Ovary (tissue), 9 donors: ENCODE measurements around the gene CNTNAP5. TPM values are rescaled to one million over a fixed set of nuclear protein-coding genes. Genes with fewer than 3 reads are reported as not detected.

Experiments
- DNase-seq, 5 donors: peaks; one replicate each; pipeline ENCODE4 v3.0.0-alpha.2; 2019 to 2020
- H3K27ac ChIP-seq, 2 donors: fragments of 200-600 bp; one replicate each; pipeline versions ENCODE4 v1.5.1 to v1.8.0; 2019 to 2022
- H3K27me3 ChIP-seq: fragments of 200-600 bp; one replicate; pipeline ENCODE4 v1.8.0; 2022
- H3K36me3 ChIP-seq: fragments of 200-600 bp; sonication (generic); one replicate; pipeline ENCODE4 v1.5.1; 2019
- H3K4me1 ChIP-seq: one replicate; pipeline ENCODE4 v1.8.1; 2013; ENCODE audit warnings: mild to moderate bottlenecking, moderate library complexity; ENCODE audit not compliant: insufficient read depth
- H3K4me3 ChIP-seq: fragments of 200-600 bp; sonication (generic); one replicate; pipeline ENCODE4 v1.5.1; 2017
- H3K9me3 ChIP-seq, 2 donors: fragments of 200-600 bp in 1 of 2; sonication (generic) in 1 of 2; one replicate each; pipeline versions ENCODE4 v1.5.1 to v1.8.1; 2013 to 2019; ENCODE audit warnings: mild to moderate bottlenecking in 1 of 2, moderate library complexity in 1 of 2
- CTCF ChIP-seq, 3 donors: fragments of 450-650 bp in 2 of 3; fragments of 200-600 bp in 1 of 3; IDR thresholded peaks; one replicate each; pipeline versions ENCODE4 v1.5.1 to v1.8.0; 2016 to 2022; ENCODE audit warnings: antibody characterized with exemption in 3 of 3, mild to moderate bottlenecking in 1 of 3
- EP300 ChIP-seq: sonication (generic); formaldehyde crosslinking; IDR thresholded peaks from one replicate; pipeline ENCODE4 v1.6.1; 2017; ENCODE audit warnings: antibody characterized with exemption
- POLR2A ChIP-seq: fragments of 450-650 bp; IDR thresholded peaks from one replicate; pipeline ENCODE4 v1.6.1; 2017; ENCODE audit warnings: antibody characterized with exemption, mild to moderate bottlenecking, moderate library complexity
- WGBS, 3 donors: extraction: QIAGEN DNeasy Blood & Tissue Kit in 1 of 3; methylation state at CpG; one replicate each; pipeline versions ENCODE4 v1.1.5 to v1.1.7; 2013 to 2017; 5-methylcytosine and 5-hydroxymethylcytosine counted together
- intact Hi-C, 4 donors: fragments of 100-400 bp; cut with DNase I; formaldehyde crosslinking; loops; one replicate each; pipeline versions ENCODE4 v1.11.0 to v1.15.1; 2022 to 2023
- polyA plus RNA-seq, 2 donors: library from polyadenylated mRNA; stranded (reverse); fragments of 200-250 nt in 1 of 2; fragments of 350-450 nt in 1 of 2; fragmentation: Illumina TruSeq in 1 of 2; extraction: RNeasy Lipid Tissue Mini Kit (QIAGEN cat#74804) in 1 of 2; gene quantifications; one replicate each; pipeline ENCODE4 v1.2.3, GENCODE V29; 2013 to 2014
- total RNA-seq, 7 donors: library from RNA; depleted of rRNA in 2 of 7; stranded (reverse); fragments of >200 nt in 2 of 7; fragmentation: NEBNext Ultra II Directional in 3 of 7; extraction: Animal tissue kit (Norgen Biotek cat#: 25700) in 3 of 7; gene quantifications; one replicate each; pipeline versions ENCODE4 v1.1.0 to v1.2.4, GENCODE V29; 2016 to 2023
- donor health status: DM: no; HTN: no; CAD: no; lungs with moderate emphysema.
- donor health status: DM: no; HTN: no; CAD: no.
- donor health status: Bipolar disorder and iron deficiency.
- donor health status: DM: yes; HTN: yes; CAD: no.
- donor health status: DM: no; HTN: no; CAD: no.
- donor health status: DM: yes; HTN: yes; CAD: no.

CNTNAP5 gene
- total and polyA plus RNA-seq, 9 donors: not detected

DNA sequence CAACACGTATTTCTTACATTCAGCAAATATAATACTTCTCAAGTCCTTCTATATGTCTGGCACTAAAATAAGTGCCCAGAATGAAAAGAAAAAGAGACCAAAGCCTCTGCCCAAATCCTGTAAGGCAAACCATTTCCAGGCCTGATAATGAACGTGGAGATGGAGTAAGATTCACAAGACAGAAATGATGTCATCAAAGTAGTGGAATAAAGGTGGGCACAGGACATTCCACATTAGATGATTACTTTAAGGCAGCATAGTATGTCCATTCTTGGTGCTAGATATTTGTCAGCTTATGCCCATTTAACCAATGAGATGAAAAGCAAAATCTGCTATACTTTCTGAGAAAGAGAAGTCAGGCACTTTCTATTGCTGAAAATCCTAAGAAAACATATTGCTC is 38.5 kb downstream of the CNTNAP5 start:
- Histone ChIP-seq H3K27ac (no peak overlapping the region), H3K27me3 (no peaks in the 10 kb centered on the region), H3K9me3 (no peaks in the 10 kb centered on the region), H3K36me3 (no peaks in the 10 kb centered on the region), H3K4me1 (no peaks in the 10 kb centered on the region), H3K4me3 (no peak overlapping the region)
- WGBS, 3 donors: 79 to 81% (median 81%) methylated on average over 2 of the region's 2 CpGs
- no peak for DNase-seq
- intact Hi-C loops: no loop called here
- TF ChIP-seq CTCF (IDR thresholded peaks at IDR 0.05) (no peak), POLR2A (no peak), EP300 (no peak)

DNA sequence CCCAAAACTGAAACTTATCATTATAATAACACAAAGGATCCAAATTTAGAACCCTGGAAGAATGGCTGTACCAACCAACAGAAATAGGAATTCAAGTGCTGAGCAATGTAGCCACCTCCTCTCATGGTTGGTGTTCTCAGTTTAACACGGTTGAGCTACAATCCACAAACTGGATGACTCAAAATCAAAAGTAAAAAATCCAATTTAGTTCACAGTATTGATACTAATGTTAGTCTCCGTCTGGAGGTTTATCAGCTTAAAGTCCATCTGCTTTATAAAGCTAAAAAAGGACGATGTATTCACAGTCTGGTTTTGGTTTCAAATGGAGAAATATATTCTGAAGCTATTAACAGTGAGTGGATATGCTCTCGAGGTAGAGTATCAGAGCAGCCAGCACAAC is 40.5 kb downstream of the CNTNAP5 start:
- H3K4me1 ChIP-seq: no peaks in the 10 kb centered on the region
- no peak for TF ChIP-seq POLR2A
- 60 to 71% (median 63%) methylated on average over 4 of the region's 4 CpGs for WGBS, 3 donors
- H3K4me3 ChIP-seq: no peak overlapping the region
- no peaks in the 10 kb centered on the region for H3K36me3 ChIP-seq
- no peak overlapping the region for H3K27ac ChIP-seq
- intact Hi-C loops: no loop called here
- H3K9me3 ChIP-seq: no peaks in the 10 kb centered on the region
- DNase-seq: no peak
- H3K27me3 ChIP-seq: no peaks in the 10 kb centered on the region

- no peaks in the 10 kb centered on the region for H3K36me3 ChIP-seq
- no peak overlapping the region for H3K4me3 ChIP-seq
- no peaks in the 10 kb centered on the region for H3K4me1 ChIP-seq
- no peak for DNase-seq
- TF ChIP-seq CTCF (IDR thresholded peaks at IDR 0.05): no peak
- no peak for TF ChIP-seq POLR2A
- no peak for TF ChIP-seq EP300
- H3K27me3 ChIP-seq: no peaks in the 10 kb centered on the region
- H3K27ac ChIP-seq: no peak overlapping the region
- intact Hi-C loops: no loop called here
- no peaks in the 10 kb centered on the region for H3K9me3 ChIP-seq
Observed at GRCh38 chr2:124066776-124067175, 41.7 kb downstream of the CNTNAP5 start.

DNA sequence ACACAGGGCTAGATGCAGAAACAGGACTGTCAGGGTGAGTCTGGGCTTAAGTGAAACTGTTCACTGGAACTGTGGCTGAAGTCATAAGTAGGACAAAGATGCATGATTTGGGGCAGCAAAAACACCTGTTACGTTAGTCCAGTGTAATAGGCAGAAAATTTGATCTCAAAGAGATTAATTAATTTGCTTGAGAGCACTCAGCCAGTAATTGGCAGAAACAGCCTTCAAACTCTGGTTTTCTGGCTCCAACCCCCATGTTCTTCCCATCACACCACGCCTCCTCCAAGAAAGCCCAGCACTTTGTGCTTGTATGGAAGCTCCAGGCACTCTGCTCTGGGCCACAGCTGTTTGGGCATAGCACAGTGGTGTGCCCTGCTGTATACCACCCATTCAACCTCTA is 54.0 kb downstream of the CNTNAP5 start:
- no peaks in the 10 kb centered on the region for H3K9me3 ChIP-seq
- no peaks in the 10 kb centered on the region for H3K27me3 ChIP-seq
- TF ChIP-seq EP300 (no peak), CTCF (IDR thresholded peaks at IDR 0.05) (no peak), POLR2A (no peak)
- H3K4me3 ChIP-seq: no peak overlapping the region
- intact Hi-C loops: no loop called here
- no peaks in the 10 kb centered on the region for H3K36me3 ChIP-seq
- H3K4me1 ChIP-seq: no peaks in the 10 kb centered on the region
- DNase-seq: no peak
- 77 to 93% (median 83%) methylated on average over 2 of the region's 2 CpGs for WGBS, 3 donors
- H3K27ac ChIP-seq: no peak overlapping the region

DNA sequence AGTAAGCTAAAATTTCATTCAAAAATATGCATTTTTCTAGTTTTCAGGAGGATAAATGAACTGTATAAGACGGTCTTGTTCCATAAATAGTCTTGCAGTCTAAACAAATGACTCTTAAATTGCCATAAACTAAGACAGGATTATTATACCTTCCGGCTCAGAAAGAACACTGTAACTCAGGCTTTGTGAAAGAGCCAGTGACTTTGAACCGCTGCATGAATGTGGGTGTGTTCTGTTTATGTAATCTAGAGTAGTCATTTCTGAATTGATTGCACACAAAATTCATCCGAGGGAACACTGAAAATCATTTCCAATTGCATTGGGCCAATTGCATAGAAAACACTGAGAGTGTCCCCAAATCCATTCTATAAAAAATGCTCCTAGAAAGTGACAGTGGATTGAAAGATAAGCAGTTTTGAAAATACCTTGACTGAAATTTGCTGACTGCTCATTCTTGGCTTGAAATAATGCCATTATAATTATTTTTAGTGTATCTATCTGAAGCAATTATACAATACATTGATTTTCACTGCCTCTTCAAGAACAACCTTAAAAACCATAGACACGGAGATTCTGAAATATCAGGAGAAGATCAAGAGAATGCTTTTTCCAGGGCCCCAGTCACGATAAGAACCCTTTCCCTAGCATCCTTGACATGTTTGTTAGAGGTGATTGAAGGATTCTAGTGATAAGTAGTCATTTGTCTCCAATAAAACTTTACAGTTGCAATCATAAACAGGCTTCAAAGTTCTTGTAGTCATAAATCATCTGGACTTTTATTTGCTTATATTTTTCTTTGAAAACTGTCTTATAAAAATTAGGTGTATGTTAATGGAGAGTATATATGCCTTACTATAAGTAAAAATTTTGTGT is 55.4 kb downstream of the CNTNAP5 start:
- TF ChIP-seq EP300 (no peak), POLR2A (no peak), CTCF (IDR thresholded peaks at IDR 0.05) (no peak)
- no peaks in the 10 kb centered on the region for H3K27me3 ChIP-seq
- no peak overlapping the region for H3K27ac ChIP-seq
- no peaks in the 10 kb centered on the region for H3K9me3 ChIP-seq
- H3K4me1 ChIP-seq: no peaks in the 10 kb centered on the region
- WGBS, 3 donors: 38 to 40% (median 39%) methylated on average over 6 of the region's 6 CpGs
- intact Hi-C loops: no loop called here
- no peaks in the 10 kb centered on the region for H3K36me3 ChIP-seq
- H3K4me3 ChIP-seq: no peak overlapping the region
- no peak for DNase-seq
